ENCODE measurements around the gene LRBA. TPM values are rescaled to one million over a fixed set of nuclear protein-coding genes. Genes with fewer than 3 reads are reported as not detected.

LRBA gene
- total RNA-seq, 1 experiment from 2014 or later = 55.3 TPM

GRCh38 chr4:150598909-150599308 is 416.2 kb downstream of the LRBA start:
- Histone ChIP-seq H3K56ac (ENCODE audit: insufficient read length, low read depth, low read length) (no peak overlapping the region), H3K9me3 (ENCODE audit: control insufficient read depth, low read depth, low read length) (no peaks in the 10 kb centered on the region), H4K20me1 (ENCODE audit: control insufficient read depth, insufficient read depth, insufficient read length) (no peaks in the 10 kb centered on the region), H3K4ac (ENCODE audit: low read depth, low read length) (no peak overlapping the region), H2BK120ac (ENCODE audit: low read depth, low read length, poor library complexity, severe bottlenecking) (no peak overlapping the region), H3K18ac (ENCODE audit: insufficient read length, low read depth, low read length) (no peak overlapping the region), H4K8ac (replicated peaks; ENCODE audit: insufficient read length, low read depth, low read length) (no peak overlapping the region), H3K23ac (ENCODE audit: insufficient read length, low read depth, low read length) (no peak overlapping the region), H3K4me1 (ENCODE audit: insufficient read depth, low read length) (no peaks in the 10 kb centered on the region), H3K14ac (ENCODE audit: insufficient read depth, low read length) (no peak overlapping the region), H4K91ac (ENCODE audit: insufficient read length, low read depth, low read length) (no peak overlapping the region), H3K79me1 (ENCODE audit: insufficient read depth, low read depth, low read length, poor library complexity, severe bottlenecking) (no peaks in the 10 kb centered on the region), H3K27ac (ENCODE audit: insufficient read length, low read depth, low read length) (no peak overlapping the region), H2BK5ac (ENCODE audit: insufficient read length, low read length) (no peak overlapping the region), H3K27me3 (ENCODE audit: insufficient read depth, low read length) (no peaks in the 10 kb centered on the region), H3K4me2 (ENCODE audit: insufficient read depth, insufficient read length, low read length) (no peak overlapping the region), H3T11ph (ENCODE audit: low read length) (no peak overlapping the region), H2BK15ac (ENCODE audit: low read depth, low read length) (no peak overlapping the region), H3K79me2 (ENCODE audit: insufficient read depth, low read length) (no peaks in the 10 kb centered on the region), H4K5ac (ENCODE audit: insufficient read length, low read depth, low read length) (no peak overlapping the region), H2BK12ac (ENCODE audit: insufficient read length, low read depth, low read length) (no peak overlapping the region), H2BK20ac (ENCODE audit: low read depth, low read length, poor library complexity, severe bottlenecking) (no peak overlapping the region), H3K23me2 (ENCODE audit: insufficient read length, low read depth, low read length, poor library complexity, severe bottlenecking) (no peaks in the 10 kb centered on the region), H2AFZ (ENCODE audit: low read length) (no peak overlapping the region), H3K9ac (ENCODE audit: extremely low read depth, insufficient read length, low read length) (no peak overlapping the region), H2AK5ac (ENCODE audit: insufficient read length, low read length) (no peak overlapping the region)
- H3K27ac Mint-ChIP-seq = peak overlapping the region in 1 of 3 experiments; percentile 9; a peak in 1 of 7 replicates
- no peak for TF ChIP-seq CTCF (conservative IDR thresholded peaks at IDR 0.05)
- no peaks in the 10 kb centered on the region for H3K27me3 Mint-ChIP-seq (ENCODE audit: low read depth)
- no peak overlapping the region for H3K4me3 Mint-ChIP-seq
- no peaks in the 10 kb centered on the region for H3K36me3 Mint-ChIP-seq (ENCODE audit: insufficient read depth in 1 of 3, low read depth in 3 of 3)
- DNase-seq = no peak
- no peaks in the 10 kb centered on the region for H3K4me1 Mint-ChIP-seq
- WGBS (ENCODE audit: extremely low coverage, insufficient read length, low lambda C conversion rate) = no CpG with 5 or more reads among the region's 12 CpGs
- H3K9me3 Mint-ChIP-seq = no peaks in the 10 kb centered on the region
